ENCODE data around the gene CD79B.

CD79B gene

DNA sequence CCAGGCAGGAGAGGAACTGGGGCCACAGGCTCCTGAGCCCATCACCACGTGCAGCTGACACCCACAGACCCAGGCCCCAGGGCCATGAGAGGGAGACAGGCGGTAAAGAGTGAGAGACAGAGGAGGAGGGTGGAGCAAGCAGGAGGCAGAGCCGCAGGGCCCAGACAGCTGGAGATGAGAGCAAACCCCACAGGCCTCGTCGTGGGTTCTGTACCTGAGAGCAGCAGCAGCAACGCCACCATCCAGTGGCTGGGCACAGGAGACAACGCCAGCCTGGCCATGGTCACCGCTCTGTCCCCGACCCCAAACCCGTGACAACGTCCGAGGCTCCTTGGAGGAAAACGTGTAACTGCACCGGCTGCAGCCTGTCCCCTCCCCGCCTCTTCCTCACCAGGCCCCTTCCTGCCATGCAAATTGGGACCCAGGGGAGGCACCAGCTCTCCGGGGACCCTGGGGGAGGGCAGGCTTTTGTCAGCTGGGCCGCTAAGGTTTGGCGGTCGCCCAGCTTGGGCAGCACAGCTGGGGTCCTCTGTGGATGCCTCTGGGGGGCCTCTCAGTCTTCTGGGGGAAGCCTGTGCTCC lies at the start of gene CD79B:
Gene CD79B, minus strand, starts transcription at position 351 of the 581 bp plus-strand sequence. Its CDS starts 70 bp downstream, at position 281.
- DNase-seq, result no peak

DNA sequence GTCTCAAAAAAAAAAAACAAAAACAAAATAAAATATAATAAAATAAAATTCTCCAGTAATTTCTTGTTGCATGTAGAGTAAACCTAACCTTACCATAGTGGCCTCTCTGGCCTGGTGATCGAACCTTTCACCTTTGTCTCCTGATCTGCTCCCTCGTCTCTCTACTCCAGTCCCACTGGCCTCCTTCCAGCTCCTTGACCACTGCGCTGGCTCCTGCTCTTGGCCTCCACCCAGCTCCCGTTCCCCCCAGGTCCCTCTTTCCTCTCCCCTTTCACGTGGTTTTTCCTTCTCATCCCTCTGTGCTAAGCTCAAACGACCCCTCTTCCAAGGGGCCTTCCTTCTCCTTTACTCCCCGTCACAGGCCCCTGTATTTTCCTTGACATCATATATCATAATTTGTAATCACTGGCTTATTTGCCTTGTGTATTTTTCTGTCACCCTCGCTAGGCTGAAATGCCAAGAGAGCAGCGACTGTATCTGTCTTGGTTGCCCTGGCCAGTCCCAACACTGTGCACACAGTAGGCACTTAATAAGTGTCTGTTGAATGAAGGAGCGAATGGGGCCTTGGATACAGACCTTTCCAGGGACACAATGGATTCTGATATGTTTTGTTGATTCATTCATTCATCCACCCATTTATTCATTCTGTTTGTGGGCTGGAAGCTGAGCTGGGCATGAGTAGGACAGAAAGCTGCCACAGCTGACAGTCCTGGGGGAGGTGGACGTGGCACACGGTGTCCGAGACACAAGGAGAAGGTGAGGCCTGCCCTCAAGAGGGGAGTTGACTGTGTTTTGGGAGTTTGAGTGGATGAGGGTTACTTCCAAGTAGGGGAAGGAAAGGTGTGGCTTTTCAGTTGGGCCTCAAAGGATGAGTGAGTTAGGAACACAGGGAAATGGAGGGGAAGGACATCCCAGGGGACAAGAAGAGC lies 46.4 kb upstream of the CD79B start:
- DNase-seq, result peak; percentile 37

DNA sequence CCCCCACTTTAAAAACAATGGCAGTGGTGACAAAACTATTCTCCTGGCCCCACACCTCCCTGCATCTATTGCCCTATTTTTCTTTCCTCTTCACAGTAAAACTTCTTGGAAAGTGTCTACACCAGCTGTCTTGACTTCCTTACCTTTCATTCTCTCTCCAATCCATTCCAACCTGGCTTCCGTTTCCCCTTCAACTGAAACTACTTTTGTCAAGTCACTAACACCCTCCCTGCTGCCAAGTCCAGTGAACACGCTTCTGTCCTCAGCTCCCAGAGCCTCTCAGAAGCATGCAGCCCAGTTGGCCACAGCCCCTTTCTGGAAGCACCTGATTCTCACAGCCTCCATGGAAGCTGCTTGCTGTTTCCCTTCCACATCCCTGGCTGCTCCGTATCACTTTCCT lies 44.6 kb upstream of the CD79B start:
- DNase-seq, result no peak

DNA sequence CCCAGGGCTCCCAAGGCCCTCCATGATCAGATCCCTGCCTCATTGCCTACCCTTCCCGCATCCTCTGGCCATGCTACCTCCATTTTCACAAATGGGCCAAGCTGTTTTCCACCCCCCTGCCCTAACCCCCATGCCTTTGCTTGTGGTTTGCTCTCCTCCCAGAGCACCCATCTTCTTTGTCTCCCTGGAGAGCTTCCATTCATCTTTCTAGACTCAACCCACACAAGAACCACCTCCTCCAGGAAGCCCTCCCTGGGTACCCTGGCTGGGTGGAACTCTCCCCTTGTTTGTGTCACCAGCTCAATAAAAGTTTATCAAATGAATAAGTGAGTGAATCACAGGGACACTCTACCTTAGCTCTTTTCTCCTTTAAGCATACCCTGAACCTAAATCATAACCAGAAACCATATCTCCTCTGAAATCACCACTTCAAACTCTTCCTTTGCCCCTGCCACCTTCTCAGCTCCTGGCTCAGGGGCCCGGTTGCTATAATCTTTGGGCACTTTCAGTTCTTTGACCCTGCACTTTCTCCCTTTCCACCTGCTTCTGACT lies 43.5 kb upstream of the CD79B start:
- DNase-seq, result no peak

DNA sequence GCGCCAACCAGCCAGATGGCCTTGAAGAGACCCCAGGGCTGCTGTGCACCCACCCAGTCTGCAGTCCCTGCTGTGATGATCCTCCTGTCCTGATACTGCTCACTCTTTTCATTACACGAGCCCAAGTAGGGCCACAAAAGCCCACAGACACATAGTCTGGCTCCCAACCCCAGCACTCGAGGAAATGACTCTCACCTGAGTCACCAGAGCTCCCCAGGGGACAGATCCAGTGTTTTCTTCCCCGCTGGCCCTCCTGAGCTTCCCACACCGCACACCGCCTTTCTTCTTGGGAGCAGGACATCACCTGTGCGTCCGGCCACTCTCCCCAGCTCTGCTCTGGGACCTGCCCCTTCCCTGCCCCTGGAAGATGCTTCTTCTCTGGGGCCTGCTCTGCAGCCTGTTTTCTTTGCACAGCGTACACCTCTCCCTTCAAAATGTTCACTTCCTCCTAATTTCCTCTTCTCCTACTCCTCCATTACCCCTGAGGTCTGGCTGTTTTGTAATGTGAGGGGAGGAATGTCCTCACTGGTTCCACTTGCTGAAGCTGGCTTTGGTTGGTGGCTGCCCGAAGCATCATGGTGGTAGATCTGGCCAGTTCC lies 42.6 kb upstream of the CD79B start:
- DNase-seq, result no peak

DNA sequence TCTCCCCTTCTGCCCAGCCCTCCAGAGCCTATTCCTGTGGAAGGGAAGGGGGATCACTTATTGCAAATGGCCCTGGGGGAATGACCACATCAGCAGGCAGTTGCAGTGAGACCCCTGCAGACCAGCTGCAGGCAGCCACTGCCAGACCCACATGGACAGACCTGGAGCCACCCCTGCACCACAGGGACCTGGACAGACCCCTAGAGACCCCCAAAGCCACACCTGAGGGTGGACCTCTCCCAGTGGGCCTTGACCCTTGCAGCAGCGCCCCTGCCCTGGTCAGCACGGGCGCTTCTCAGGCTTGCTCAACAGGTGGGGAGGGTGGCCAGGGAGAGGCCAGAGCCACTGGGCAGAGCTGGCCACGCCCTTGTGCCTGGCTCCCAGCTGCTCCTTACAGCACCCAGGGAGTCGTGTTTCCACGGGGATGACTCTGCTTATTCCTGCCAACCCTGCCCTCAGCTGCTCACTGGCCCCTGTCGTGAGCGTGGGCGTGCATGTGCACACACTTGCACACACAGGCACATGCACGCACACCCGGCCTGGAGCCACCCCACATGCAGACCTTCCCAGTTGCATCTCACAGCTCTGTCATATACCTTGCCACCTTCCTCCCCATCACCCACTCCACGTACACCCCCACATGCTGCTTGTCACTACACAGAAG lies 41.9 kb upstream of the CD79B start:
- DNase-seq, result no peak

DNA sequence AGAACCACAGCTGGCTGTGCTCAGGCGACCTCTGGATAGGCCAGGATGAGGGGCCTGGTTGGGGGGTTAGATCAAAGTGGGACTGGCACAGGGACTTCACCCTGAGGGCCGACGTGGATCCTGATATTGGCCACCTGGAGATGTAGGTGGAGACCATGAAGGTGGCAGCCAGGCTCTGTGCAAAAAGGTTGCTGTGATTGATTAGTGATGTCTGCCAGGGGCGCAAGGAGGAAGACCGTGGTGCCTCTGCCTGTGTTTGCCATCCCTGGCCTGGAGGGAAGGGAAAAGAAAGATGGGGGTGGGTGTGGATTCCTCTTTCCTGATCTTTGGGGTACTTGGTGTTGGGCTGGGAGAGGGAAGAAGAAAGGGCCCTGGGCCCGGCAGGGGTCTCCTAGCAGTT lies 41.1 kb upstream of the CD79B start:
- no peak for DNase-seq

DNA sequence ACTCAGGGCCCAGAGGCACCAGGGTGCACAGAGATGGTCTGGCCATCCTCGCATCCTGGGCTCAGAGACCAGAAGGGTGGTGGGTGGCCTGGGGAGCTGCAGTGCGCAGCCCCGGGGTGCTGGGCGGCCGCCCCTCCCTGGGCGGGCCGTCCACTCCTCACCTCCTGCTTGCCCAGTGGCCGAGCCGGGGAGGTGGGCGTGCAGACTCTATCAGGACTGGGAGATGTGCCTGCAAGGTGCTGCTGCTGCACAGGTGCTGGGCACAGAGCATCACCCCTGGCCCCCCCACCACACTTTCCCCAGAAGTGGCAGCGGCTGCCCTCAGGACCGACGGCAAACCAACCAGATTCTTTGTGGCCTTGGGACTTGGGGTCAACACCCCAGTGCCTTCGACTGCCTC lies 40.7 kb upstream of the CD79B start, which contains the start of gene SCN4A:
Gene SCN4A, minus strand, starts transcription at position 123 of the 400 bp plus-strand sequence. Its CDS starts 77 bp downstream, at position 46.
- no peak for DNase-seq

DNA sequence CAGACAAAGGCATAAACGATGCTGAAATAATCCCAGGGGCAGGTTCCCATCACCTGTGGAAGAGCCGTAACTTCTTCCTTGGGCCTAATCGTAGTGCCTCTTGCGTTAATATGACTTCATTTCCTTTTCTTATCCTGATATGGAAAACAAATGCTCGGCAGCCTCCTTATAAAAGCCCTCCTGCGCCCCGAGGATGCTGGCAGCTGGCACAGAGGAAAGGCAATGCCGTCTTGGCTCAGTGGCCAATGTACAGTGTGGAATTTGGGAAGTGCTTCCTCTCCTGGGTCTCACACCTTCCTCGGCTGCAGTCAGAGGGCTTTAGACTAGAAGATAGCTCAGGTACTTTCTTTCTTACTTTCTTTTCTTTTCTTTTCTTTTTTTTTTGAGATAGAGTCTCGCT lies 37.1 kb upstream of the CD79B start:
- DNase-seq, result no peak

DNA sequence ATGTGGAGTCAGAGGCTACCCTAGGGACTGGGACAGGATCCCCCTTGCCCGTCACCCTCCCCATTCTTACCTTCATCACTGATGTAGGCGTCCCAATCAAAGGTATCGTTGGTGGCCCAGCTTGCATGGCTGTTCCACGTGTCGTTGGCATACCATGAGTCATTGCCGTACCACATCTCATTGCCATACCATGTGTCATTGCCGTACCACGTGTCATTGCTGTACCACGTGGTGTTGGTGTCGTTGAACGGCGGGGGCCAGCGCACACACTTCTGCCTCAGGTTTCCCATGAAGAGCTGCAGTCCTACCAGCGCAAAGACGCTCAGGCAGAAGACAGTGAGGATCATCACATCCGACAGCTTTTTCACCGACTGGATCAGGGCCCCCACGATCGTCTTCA lies 35.8 kb upstream of the CD79B start:
- DNase-seq, result no peak

DNA sequence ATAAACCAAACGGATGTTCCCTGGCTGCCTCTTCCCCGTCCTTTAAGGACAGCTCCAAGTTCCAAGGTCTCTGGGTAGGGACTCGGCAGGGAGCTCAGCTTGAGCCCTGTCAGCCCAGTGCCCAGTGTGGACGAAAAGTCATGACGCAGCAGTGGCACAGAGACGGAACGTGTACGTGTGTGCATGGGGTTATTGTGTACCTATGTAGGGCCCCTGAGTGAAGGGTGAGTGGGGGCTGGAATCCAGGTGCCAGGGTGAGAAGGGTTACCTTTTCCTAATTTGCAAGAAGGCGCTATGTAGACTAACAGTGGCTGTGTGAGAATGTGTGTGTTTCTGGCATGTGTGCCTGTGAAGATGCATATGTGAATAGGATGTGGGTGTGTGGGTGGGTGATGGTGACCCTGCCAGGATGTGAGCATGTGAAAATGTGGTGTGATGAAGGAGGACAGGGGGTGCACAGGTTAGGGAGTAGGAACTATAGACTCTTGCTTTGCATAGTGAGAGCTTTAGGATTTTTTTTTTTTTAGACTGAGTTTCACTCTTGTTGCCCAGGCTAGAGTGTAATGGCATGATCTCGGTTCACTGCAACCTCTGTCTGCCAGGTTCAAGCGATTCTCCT lies 34.6 kb upstream of the CD79B start:
- DNase-seq, result no peak

DNA sequence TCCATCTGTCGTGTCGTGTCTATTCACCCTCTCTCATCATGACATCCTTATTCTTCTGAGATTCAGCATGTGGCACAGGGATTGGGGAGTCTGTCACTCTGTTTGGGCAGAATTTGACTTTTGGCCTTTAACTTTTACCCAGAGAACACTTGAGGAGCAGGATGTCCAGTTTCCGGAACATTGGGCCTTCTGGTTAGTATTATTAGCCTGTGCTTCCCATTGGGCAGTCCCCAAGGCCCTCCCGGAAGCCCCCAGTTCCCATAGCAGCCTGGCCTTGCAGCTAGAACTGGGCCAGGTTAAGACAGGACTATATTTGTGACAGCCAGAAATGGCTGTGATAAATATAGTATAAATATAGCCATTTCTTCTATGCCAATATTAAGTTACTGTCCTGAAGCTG lies 31.0 kb upstream of the CD79B start:
- no peak for DNase-seq

DNA sequence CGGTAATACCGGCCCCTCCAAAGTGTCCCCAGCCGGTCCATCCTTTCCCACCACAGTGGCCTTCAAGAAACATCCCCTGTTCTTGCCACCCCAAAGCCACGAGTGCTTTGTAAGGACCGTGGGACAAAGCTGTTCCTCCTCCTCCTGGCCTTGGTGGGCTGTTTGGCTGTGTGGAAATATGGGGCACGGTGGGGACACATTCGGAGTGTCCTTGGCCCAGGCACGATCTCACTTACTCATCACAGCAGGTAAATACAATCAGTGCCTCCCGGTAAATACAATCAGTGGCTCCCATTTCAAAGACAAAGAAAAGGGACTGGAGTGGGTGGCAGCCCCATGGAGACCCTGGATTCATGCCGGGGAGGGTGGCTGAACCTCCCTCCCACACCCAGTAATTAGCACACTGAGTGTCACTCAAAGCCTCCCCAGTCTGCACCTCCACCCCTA lies 30.2 kb upstream of the CD79B start:
- no peak for DNase-seq

DNA sequence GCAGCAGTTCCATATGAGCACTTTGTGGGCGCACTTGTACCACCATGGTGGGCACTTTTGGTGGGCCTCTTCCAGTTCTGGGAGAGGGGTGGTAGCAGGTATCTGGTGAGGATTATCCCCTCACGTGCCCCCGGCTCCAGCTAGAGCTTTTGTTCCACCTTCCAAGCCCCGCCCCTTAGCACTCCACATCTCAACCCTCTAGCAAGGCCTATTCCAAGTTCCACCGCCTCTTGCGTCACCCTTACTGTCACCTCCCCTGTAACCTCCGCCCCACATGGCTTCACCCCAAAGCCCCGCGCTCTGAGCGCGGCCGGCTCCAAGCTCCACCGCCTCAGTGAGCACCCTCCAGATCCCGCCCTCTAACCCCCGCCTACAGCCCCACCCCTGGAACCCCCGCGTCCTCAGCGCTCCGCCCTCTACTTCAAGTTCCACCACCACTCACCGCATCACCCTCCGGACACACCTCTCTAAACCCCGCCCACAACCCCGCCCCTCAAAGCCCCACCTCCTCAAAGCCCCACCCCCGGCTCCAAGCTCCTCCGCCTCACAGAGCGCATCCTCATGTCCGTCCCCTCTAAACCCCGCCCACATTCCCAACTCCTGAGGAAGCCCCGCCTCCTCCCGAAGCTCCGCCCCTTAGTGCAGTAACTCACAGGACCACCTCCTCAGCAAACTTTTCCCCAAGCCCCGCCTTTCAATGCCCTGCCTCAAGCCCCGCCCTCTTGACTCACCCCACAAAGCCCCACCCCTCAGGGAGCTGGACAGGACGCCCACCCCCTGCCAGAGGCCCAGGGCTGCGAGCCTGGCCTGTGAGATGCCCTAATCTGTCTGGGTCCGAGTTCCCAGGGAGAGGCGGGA lies 29.5 kb upstream of the CD79B start:
- peak; percentile 71 for DNase-seq

DNA sequence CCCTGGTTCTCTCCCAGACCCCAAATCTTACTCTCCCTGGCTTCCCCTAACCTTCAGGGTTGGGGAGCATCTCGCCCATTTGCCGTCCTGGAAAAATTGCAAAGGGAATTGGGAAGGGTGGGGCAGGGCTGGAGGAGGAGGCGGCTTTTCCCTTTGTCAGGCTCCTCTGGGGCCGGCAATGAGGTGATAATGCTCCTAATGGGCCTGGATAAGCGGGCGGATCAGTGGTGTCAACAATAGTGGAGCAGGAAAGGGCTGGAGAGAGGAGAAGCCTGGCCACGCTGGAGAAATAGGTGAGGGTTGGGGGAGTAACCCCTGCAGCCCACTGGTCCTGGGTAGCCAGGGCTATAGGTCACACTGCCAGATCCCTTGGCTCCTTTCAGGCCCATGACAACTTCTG lies 28.3 kb upstream of the CD79B start:
- DNase-seq, result no peak

DNA sequence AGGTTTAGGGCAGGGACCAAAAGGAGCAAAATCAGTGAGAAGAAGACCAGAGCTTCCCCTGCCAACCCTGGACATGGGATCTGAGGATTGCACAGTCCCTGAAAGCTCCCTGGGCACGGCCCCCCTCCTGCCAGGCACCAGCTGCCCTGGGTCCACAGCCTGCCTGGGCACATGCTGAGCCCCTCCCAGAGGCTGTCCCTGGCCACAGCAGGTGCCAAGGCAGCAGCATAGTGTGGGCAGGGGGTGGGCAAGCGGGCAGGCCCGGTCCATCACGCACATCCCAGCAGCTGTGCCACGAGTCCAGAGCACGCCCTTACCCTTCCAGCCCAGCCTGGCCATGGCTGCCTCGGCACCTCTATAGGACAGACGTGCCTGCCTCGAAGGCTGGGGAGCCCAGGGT lies 27.9 kb upstream of the CD79B start:
- no peak for DNase-seq

DNA sequence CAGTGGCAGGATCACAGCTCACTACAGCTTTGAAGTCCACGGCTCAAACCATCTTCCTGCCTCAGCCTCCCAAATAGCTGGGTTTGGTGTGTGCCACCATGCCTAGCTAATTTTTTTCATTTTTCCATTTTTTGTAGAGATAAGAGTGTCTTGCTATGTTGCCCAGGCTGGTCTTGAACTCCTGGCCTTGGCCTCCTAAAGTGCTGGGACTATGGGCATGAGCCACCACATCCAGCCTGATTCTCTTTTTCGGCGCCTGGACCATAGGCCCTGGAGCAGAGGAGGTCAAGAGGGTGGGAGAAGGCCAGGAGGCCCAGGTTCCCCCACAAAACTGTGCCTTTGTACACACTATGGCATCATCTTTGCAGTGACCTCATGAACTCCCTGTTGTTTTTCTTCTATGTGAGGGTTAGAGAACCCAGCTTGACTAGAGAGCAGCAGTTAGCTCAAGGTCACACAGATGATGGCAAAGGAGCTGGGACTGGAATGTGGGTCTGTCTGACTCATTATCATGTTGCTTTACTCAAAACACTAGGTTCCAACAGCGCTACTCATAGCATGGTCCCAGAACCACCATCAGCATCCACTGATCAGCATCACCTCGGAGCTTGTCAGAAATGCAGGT lies 24.3 kb upstream of the CD79B start:
- DNase-seq, result no peak

DNA sequence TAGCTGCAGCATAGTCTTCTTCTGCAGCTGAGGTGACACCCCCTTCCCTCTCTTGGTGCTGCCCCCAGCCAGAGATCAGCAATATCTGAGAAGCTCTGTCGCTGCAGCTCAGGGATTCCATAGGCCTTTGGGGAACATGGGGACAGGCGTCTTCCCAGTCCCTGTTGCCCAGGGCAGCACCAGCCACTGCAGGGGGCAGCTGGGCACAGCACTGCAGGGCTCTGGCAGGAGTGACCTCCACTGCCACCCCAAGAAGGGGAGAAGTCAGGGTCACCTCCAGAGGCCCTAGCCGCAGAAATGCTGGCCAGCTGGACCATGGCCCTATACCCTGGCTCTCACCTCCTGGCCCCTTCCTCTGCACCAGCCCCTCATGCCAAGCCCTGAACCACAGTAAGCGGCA lies 23.7 kb upstream of the CD79B start:
- no peak for DNase-seq

DNA sequence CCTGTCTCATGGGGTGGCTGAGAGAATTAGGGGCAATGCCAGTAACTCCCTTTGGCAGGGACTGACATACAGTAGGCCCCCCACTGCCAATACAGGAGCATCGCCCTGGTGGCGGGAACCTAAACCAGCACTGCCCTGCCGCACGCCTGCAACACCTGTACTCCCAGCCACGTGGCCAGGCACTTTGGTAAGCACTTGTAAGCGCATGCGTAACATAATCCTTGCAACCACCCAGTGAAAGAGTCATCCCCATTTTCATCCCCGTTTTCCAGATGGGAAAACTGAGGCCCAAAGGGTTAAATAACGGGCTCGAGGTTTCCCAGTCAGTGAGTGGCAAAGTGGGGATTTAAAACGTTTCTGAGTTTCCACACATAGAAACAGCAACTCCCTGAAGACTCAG lies 23.1 kb upstream of the CD79B start:
- DNase-seq, result no peak

DNA sequence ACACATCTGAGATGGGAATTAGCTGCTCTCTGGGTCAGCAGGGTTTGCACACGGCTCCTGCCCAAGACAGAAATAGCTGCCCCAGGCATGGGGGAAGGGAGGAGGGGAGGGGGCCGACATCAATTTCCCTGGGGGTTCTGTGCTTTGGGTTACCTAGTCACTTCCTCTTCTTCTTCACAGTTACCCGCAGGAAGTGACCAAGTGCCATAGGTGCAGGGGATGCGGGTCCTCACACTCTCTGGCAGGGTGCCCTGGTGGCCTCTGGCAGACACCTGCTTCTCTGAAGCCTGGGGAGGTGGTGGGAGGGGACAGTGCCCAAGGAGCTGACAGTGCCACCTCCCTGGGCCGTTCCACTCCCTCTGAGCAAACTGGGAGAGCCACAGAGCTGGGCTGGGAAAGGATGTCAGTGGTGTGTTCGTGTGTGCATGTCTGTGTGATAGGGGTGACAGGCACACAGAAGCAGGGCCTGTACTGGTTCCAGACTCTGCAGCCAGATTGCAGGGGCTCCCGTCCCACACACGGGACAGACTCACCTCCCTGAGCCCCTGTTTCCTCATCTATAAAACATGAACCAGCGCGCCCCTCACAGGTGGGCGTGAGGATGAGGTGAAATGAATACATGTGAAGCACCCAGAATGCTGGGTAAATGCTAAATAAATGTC lies 22.4 kb upstream of the CD79B start:
- DNase-seq, result no peak

All from right forelimb (tissue), 1 donor.